Parathyroid adenoma (tissue), 2 donors: ENCODE measurements around the gene RPL18.

Source experiments
- H2AFZ ChIP-seq: fragments of 300-600 bp; sonication (generic); one replicate; pipeline ENCODE4 v1.7.0; 2017; ENCODE audit warnings: antibody characterized with exemption, mild to moderate bottlenecking
- H3K27ac ChIP-seq: fragments of 300-600 bp; sonication (generic); one replicate; pipeline ENCODE4 v1.7.0; 2017
- H3K27me3 ChIP-seq: fragments of 300-600 bp; sonication (generic); one replicate; pipeline ENCODE4 v1.7.0; 2017; ENCODE audit warnings: low read length; ENCODE audit not compliant: control insufficient read depth, insufficient read depth
- H3K36me3 ChIP-seq: fragments of 300-600 bp; sonication (generic); one replicate; pipeline ENCODE4 v1.7.0; 2017; ENCODE audit warnings: low read length; ENCODE audit not compliant: control insufficient read depth, insufficient read depth
- H3K4me1 ChIP-seq: fragments of 300-600 bp; sonication (generic); one replicate; pipeline ENCODE4 v1.7.0; 2017; ENCODE audit warnings: control low read depth
- H3K4me2 ChIP-seq: fragments of 300-600 bp; sonication (generic); one replicate; pipeline ENCODE4 v1.7.0; 2017; ENCODE audit warnings: low read length
- H3K4me3 ChIP-seq: fragments of 300-600 bp; sonication (generic); one replicate; pipeline ENCODE4 v1.7.0; 2017; ENCODE audit warnings: low read depth, low read length
- H3K79me2 ChIP-seq: fragments of 300-600 bp; sonication (generic); one replicate; pipeline ENCODE4 v1.7.0; 2017; ENCODE audit warnings: control low read depth
- H3K9ac ChIP-seq: fragments of 300-600 bp; sonication (generic); one replicate; pipeline ENCODE4 v1.7.0; 2017; ENCODE audit warnings: mild to moderate bottlenecking
- H3K9me3 ChIP-seq: fragments of 300-600 bp; sonication (generic); one replicate; pipeline ENCODE4 v1.7.0; 2017; ENCODE audit warnings: low read length; ENCODE audit not compliant: control insufficient read depth
- CTCF ChIP-seq: fragments of 300-600 bp; sonication (generic); IDR thresholded peaks from one replicate; pipeline ENCODE4 v1.7.0; 2017; ENCODE audit warnings: antibody characterized with exemption, mild to moderate bottlenecking
- donor health status: primary hyperparathyroidism.

RPL18 gene

GRCh38 chr19:48609571-48610108 is 9.3 kb downstream of the RPL18 start:
- TF ChIP-seq CTCF = no peak
- H3K4me3 ChIP-seq = no peak overlapping the region
- no peaks in the 10 kb centered on the region for H3K27me3 ChIP-seq
- H3K36me3 ChIP-seq = no peaks in the 10 kb centered on the region
- H3K9ac ChIP-seq = no peak overlapping the region
- no peaks in the 10 kb centered on the region for H3K79me2 ChIP-seq
- H3K4me2 ChIP-seq = no peak overlapping the region
- no peaks in the 10 kb centered on the region for H3K9me3 ChIP-seq
- H2AFZ ChIP-seq = no peak overlapping the region
- no peak overlapping the region for H3K27ac ChIP-seq
- H3K4me1 ChIP-seq = no peaks in the 10 kb centered on the region

- Histone ChIP-seq H3K36me3 (no peaks in the 10 kb centered on the region), H3K27ac (no peak overlapping the region), H3K4me3 (no peak overlapping the region), H3K79me2 (no peaks in the 10 kb centered on the region), H3K9ac (no peak overlapping the region), H3K9me3 (no peaks in the 10 kb centered on the region), H3K4me1 (no peaks in the 10 kb centered on the region), H2AFZ (peak overlapping the region; percentile 31), H3K27me3 (no peaks in the 10 kb centered on the region), H3K4me2 (no peak overlapping the region)
- peak; percentile 42 for TF ChIP-seq CTCF
These were observed 10.1 kb downstream of the RPL18 start for GRCh38 chr19:48608798-48609263.

GRCh38 chr19:48607359-48607755 is 11.6 kb downstream of the RPL18 start:
- no peak for TF ChIP-seq CTCF
- no peaks in the 10 kb centered on the region for H3K27me3 ChIP-seq
- no peaks in the 10 kb centered on the region for H3K36me3 ChIP-seq
- H3K9ac ChIP-seq = no peak overlapping the region
- H3K79me2 ChIP-seq = no peaks in the 10 kb centered on the region
- H3K4me3 ChIP-seq = no peak overlapping the region
- no peak overlapping the region for H3K27ac ChIP-seq
- H3K4me1 ChIP-seq = no peaks in the 10 kb centered on the region
- H2AFZ ChIP-seq = no peak overlapping the region
- H3K9me3 ChIP-seq = no peaks in the 10 kb centered on the region
- no peak overlapping the region for H3K4me2 ChIP-seq

GRCh38 chr19:48606463-48607358 is 12.3 kb downstream of the RPL18 start, which contains the start of gene SPACA4:
Gene SPACA4, plus strand, starts transcription at chr19:48606742. Its CDS starts 237 bp downstream, at chr19:48606979.
- Histone ChIP-seq H3K9ac (no peak within 1 kb of the TSS), H3K27ac (no peak within 1 kb of the TSS), H3K79me2 (no peaks in the 10 kb centered on the region), H2AFZ (no peak within 1 kb of the TSS), H3K36me3 (no peaks in the 10 kb centered on the region), H3K4me1 (no peaks in the 10 kb centered on the region), H3K4me2 (no peak within 1 kb of the TSS), H3K4me3 (no peak within 1 kb of the TSS), H3K27me3 (no peaks in the 10 kb centered on the region), H3K9me3 (no peaks in the 10 kb centered on the region)
- TF ChIP-seq CTCF = no peak
